Esophagus squamous epithelium (tissue), 4 donors: ENCODE data around the gene BNC2.

ENCODE experiments used
- POLR2A ChIP-seq, 4 donors: fragments of 450-650 bp; IDR thresholded peaks; one replicate each; pipeline ENCODE4 v1.6.1; 2017; ENCODE audit warnings: antibody characterized with exemption in 4 of 4, mild to moderate bottlenecking in 4 of 4, moderate library complexity in 3 of 4
- TF ChIP-seq, protein P1 (sequence below), 6 experiments: fragments of 450-650 bp in 4 of 6; fragments of 200-600 bp in 2 of 6; sonication (generic) in 2 of 6; IDR thresholded peaks; one replicate each; pipeline ENCODE4 v1.5.1; 2016 to 2019; ENCODE audit warnings: antibody characterized with exemption in 6 of 6, mild to moderate bottlenecking in 4 of 6, moderate library complexity in 4 of 6

DNA sequence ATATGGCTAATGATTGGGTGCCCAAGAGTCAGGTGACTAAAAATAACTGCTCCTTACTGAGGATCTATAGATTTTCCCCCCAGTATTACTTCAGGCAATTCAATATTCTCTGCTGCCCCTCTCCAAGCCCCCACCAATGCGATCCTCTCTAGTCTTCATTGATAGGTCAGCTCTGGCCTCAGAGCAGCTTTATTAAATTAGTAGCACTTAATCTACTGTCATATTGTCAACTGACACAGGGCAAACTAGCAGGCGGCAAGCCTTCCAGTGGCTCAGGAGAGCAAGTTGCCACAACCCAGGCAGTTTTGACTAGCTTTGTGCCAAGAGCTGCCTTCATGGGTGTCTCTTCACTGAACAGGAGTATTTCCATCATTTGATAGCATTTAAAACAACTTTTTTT is 462.9 kb downstream of the BNC2 start:
- TF ChIP-seq, protein P1, sequence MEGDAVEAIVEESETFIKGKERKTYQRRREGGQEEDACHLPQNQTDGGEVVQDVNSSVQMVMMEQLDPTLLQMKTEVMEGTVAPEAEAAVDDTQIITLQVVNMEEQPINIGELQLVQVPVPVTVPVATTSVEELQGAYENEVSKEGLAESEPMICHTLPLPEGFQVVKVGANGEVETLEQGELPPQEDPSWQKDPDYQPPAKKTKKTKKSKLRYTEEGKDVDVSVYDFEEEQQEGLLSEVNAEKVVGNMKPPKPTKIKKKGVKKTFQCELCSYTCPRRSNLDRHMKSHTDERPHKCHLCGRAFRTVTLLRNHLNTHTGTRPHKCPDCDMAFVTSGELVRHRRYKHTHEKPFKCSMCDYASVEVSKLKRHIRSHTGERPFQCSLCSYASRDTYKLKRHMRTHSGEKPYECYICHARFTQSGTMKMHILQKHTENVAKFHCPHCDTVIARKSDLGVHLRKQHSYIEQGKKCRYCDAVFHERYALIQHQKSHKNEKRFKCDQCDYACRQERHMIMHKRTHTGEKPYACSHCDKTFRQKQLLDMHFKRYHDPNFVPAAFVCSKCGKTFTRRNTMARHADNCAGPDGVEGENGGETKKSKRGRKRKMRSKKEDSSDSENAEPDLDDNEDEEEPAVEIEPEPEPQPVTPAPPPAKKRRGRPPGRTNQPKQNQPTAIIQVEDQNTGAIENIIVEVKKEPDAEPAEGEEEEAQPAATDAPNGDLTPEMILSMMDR (IDR thresholded peaks at IDR 0.05): no peak
- TF ChIP-seq POLR2A (IDR thresholded peaks at IDR 0.05): no peak
